HepG2 (cell line): ENCODE measurements around the gene UBE2B.

ENCODE experiments used
- ATF3 ChIP-seq: sonication (generic); formaldehyde crosslinking; IDR thresholded peaks from 2 replicates; pipeline ENCODE4 v1.4.0; 2020; ENCODE audit warnings: missing genetic modification reagents
- CEBPG ChIP-seq: IDR thresholded peaks from 2 replicates; pipeline ENCODE4 v1.6.1; 2016
- CHCHD3 ChIP-seq: sonication (generic); formaldehyde crosslinking; IDR thresholded peaks from 2 replicates; pipeline ENCODE4 v1.8.0; 2022; ENCODE audit warnings: mild to moderate bottlenecking, missing genetic modification reagents, moderate library complexity
- CTCF ChIP-seq: sonication (generic); formaldehyde crosslinking; IDR thresholded peaks from 2 replicates; pipeline ENCODE4 v1.5.0; 2020; ENCODE audit warnings: mild to moderate bottlenecking, missing genetic modification reagents, moderate library complexity
- ESRRA ChIP-seq: sonication (generic); formaldehyde crosslinking; IDR thresholded peaks from 2 replicates; pipeline ENCODE4 v1.5.1; 2020; ENCODE audit warnings: mild to moderate bottlenecking, low read depth, missing genetic modification reagents
- MXI1 ChIP-seq: IDR thresholded peaks from 3 replicates; pipeline ENCODE4 v1.6.1; 2012; ENCODE audit warnings: low read depth, low read length, inconsistent platforms, borderline replicate concordance
- SMC3 ChIP-seq: IDR thresholded peaks from 2 replicates; pipeline ENCODE4 v1.6.1; 2011; ENCODE audit warnings: low read length, improper control_type of control experiment
- SP1 ChIP-seq, 2 experiments: fragments of 450-650 bp in 1 of 2; sonication (generic) in 1 of 2; formaldehyde crosslinking in 1 of 2; IDR thresholded peaks; 2 replicates each; pipeline versions ENCODE4 v1.4.0 to v1.6.1; 2016 to 2020; ENCODE audit warnings: missing genetic modification reagents in 1 of 2
- SYNCRIP ChIP-seq: fragments of 200-400 bp; formaldehyde crosslinking; IDR thresholded peaks from 2 replicates; pipeline ENCODE4 v1.6.1; 2018; ENCODE audit warnings: mild to moderate bottlenecking, low read depth, low read length; ENCODE audit not compliant: insufficient read depth
- TAF1 ChIP-seq: sonication (generic); formaldehyde crosslinking; IDR thresholded peaks from 2 replicates; pipeline ENCODE4 v1.4.0; 2020; ENCODE audit warnings: missing genetic modification reagents

- no peak for TF ChIP-seq SYNCRIP
- TF ChIP-seq CTCF (CRISPR knock-in tag), result no peak
- no peak for TF ChIP-seq ATF3 (CRISPR knock-in tag)
- TF ChIP-seq ESRRA (CRISPR knock-in tag), result no peak
- no peak for TF ChIP-seq CHCHD3 (CRISPR knock-in tag)
- no peak for TF ChIP-seq SP1 (IDR thresholded peaks at IDR 0.05)
- no peak for TF ChIP-seq SP1 (CRISPR knock-in tag; IDR thresholded peaks at IDR 0.05)
- no peak for TF ChIP-seq MXI1
- no peak for TF ChIP-seq SMC3
- no peak for TF ChIP-seq TAF1 (CRISPR knock-in tag)
- TF ChIP-seq CEBPG (CRISPR knock-in tag), result no peak
Observed at GRCh38 chr5:134422791-134423365, 51.5 kb downstream of the UBE2B start.
